CD4-positive, alpha-beta T cell treated with Interleukin-15 for 4 hours (primary cell): ENCODE results near the gene IL22RA2.

ENCODE experiments used
- DNase-seq: peaks from one replicate; pipeline ENCODE4 v3.0.0-alpha.2; 2020; ENCODE audit warnings: low spot score

The IL22RA2 gene

DNA sequence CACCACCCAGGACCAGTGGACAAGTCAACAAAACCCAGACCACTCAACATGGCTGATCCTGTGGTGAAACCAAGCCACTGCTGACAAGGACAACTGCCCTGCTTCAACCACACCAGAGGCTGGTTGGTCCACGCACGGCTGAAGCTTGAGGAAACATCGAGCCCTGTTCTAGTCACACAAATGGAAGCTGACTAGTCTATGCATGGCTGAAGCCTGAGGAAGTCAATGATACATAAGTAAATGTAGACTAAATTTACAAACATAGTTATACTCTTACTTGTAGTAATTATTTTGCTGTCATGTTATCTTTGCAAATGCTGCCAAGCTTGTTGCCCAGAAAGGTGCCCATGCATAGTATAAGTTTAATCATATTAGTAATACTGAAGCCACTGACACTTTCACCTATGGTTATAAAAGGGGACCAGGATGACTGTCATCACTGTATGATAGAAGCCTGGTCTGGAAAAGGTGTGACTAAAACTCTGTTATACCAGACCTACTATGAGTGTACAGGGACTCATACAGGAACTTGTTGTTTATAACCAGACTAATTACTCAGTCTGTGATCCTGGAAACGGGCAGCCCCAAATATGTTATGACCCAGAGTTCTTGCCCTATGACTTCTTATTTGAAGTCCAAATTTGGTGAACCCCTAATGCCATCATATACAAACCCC lies 5.6 kb downstream of the IL22RA2 start:
- DNase-seq: no peak

DNA sequence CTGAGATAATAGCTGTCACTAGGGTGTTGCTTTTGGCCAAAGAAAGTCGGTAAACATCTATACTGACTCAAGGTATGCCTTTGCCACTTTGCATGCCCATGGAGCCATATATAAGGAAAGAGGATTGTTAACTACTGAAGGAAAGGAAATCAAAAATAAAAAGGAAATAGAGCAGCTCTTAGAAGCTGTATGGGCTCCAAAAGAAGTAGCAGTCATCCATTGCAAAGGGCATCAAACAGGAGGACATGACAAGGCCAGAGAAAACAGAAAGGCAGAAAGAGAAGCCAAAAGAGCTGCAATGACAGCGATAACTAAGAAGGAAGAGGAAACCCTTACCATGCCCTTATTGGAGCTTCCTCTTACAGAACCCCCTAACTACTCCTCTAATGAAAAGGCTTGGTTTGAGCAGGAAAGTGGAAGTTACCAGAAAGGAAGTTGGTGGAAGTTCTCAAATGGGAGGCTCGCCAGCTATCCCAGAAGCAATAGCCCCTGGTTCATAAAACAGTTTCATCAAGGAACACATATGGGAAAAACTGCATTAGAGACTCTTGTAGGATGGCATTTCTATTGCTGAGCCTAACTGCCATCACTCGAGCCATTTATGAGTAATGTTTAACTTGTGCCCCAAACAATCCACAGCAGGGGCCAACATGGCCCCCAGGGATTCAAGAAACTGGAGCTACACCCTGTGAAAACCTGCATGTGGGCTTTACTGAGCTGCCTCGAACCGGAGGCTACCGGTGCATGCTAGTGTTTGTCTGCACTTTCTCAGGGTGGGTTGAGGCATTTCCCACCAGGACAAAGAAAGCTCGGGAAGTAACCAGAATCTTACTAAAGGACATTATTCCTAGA lies 7.0 kb downstream of the IL22RA2 start:
- no peak for DNase-seq

DNA sequence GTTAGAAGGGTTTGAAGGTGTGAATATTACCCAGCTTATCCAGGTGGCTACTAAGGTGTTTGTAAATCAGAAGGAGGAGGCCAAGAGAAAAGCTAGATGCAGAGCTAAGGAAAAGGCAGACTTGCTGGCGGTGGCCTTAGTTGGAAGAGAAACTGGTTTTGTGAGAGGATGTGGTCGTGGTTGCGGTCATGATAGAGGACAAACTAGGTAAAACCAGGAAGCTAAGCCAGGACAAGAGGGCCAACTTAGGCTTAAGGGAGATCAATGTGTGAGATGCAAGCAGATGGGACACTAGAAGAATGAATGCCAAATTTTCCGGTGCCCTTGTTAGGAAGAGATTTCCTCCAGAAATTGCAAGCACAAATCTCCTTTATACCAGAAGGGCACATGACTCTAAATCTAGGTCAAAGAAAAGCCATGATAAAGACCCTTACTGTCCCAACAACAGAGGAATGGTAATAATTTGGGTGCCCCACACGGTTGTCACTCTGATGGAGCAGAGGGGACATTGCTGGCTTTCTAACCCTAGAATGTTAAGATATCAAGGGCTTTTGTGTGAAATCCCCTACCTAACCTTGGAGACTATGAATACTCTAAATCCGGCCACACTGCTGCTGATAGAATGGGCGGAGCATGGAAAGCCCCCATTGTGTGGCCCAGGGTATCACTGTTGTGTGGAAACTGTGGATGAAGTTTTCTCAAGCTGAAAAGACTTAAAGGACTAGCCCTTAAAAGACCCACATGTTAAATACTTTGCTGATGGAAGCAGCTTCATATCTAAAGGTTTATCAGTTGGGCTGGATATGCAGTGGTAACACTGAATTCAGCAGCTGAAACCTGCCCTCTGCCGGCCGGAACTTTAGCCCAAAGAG lies 7.8 kb downstream of the IL22RA2 start:
- DNase-seq: peak; percentile 41

DNA sequence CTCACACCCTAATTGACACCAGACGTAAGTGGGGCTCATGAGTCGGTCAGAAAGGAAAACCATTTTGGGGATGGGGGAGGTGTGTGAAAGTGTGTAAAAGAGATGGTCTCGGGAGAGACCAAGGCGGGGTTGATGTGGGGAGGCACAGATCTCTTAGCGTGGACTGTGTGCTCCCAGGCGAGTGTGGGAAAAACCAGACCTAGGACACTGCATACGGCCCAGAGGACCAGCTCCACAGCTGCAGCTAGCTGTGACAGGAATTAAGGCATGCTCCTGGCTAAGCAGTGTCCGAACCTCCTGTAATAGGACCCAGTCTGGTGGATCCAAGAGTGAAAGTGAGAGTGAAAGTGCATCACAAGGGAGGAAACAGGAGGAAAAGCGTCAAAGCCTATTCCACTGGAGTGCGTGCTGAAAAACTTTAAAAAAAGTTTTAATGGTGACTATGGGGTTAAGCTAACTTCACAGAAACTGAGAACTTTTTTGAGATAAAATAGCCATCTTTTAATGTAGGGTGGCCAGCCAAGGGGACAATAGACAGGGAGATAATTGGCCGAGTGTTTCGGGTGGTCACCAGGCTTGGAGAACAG lies 9.6 kb downstream of the IL22RA2 start:
- no peak for DNase-seq

DNA sequence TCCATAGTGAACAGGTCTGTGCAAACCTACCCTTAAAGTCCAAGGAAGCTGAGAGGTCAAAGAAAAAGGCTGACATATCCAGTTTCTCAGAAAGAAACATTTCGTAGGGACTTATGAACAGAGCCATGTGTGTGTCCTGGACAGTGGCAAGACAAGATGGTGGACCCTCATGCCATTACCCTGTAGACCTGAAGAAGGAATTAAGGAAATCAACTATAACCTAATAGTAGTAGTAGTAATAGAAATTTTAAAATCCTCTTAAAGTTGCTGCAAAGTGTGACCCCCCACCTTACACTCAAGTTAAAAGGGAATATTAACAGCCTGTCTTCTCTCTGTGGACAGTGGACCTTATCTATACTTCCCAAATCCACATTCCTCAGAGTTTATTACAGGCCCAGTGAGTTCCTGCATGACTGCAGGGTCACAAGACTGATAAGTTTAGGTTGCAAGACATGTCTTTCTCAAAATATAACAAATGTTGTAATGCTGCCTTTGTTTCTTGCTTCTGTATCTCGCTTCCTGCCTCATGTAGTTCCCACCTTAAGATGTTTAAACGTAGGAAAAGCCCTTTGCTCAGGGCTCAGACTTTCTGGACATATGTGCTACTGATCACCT lies 10.6 kb downstream of the IL22RA2 start:
- DNase-seq: no peak

DNA sequence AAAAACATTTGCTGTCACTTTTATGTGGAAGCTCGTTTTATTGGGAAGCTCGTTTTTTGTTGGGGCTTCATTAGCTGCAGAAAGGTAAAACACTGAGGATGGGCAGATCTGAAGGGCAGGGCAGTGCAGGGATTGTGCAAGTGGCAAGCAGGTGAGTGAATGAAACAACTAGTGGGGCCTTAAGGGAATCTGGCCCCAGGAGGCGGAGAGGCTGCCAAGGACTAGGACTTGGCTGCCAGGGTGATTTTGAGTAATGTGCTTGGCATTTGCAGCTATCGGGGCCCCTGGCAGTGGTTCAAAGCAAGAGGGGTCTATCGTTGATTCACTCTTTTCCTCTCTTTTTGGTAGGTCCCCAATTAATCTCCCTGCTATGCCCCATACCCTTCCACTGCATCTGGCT lies 11.5 kb downstream of the IL22RA2 start:
- no peak for DNase-seq

DNA sequence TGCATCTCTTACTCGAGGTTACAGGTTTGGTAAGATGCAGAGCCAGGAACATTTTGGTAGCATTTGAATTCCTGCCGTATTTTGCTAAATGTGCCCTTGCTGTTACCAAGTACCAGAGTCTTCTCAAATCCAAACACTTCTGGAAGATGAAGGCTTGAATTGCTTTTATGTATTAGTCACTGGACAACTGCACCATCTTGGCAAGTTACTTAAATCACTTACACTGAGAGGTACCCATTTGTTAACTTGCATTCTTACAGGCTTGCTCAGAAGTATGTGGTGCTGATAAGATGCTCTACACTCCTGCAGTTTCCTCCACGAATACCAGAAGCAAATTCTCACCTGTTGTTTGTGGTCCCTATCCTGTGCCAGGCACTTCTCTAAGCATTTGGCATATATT lies 12.7 kb downstream of the IL22RA2 start:
- no peak for DNase-seq

DNA sequence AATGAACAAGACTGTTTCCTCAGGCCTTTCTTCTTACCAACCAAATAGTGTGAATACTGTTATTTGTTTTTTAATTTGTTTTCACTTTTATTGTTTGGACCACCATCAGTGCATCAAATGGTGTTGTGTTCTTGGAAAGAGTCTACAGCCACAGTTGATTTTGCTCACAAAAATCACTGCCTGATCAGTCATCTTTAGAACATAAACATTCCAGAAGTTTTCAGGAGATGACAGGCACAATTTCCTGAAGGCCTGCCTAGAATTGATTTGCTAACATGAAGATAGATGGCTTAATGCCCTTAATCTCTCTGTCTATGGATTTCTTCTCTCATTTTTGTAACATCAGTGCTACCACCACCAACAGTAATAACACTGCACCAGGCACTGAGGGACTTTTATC lies 13.5 kb downstream of the IL22RA2 start:
- DNase-seq: no peak

DNA sequence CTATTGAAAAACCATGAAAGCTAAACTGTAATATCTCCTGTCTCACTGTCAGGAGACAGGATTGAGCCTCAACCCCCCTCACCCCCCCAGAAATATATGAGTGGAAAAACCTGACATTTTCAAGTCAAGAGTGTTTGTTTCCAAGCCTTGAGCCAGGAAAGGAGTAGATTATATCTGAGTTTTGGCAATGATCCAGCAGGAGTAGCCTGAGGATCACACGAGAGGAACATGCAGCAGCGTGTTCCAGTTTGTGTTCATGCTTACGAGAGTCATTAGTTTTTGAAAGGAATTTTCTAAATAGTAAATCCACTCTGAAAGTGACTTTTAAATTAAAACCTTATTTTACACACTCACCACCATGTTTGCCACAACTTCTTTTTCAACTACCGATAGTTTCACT lies 15.8 kb downstream of the IL22RA2 start:
- DNase-seq: no peak

DNA sequence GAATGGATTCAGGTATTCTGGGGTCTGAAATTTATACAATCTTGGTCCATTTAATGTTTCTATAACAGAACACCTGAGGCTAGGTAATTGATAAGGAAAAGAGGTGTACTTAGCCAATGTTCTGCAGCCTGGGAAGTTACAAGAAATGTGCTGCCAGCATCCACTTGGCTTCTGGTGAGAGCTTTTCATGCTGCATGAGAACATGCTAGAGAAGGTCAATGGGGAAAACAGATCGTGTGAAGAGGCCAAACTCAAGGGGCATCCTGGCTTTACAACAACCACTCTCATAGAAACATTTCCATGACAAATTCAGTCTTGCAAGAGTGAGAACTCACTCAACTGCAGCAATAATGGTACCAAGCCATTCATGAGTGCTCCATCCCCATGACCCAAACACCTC lies 16.8 kb downstream of the IL22RA2 start:
- no peak for DNase-seq

DNA sequence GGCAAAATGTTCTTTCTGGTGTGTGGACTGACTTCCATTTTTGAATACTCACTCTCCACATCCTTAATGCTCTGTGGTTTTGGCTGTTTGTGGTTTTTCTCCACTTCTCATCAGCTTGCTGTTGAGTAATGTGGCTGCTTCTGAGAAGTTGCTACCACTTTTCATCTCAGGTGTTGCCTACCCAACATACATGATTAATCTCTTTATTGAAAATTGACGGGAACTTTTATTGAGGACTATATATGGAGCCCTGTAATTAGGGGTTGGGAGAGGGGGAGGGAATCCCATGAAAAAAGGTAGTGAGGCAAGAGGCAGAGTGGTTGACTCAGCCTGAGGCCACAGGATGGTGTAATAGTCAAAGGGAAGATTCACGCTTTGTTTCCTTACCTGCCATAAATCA lies 17.6 kb downstream of the IL22RA2 start:
- peak; percentile 70 for DNase-seq

DNA sequence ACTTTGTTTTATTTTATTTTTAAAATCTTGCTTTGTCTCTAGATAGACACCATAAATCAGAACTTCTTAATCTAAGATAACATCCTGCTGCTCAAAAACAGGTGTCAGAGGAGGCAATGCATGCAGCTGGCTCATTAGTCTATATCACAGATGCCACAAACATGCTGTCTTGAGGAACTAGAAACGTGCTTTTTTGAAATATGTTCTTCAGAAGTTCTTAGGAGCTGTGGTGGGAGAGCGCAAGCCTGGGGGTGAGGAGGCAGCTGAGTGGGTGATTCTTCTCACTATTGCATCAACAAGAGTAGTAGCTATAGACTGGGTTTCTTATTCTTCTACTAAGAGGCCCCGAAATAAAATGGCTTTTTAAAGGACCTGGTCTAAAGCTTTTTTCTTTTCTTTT lies 23.4 kb downstream of the IL22RA2 start:
- DNase-seq: no peak

DNA sequence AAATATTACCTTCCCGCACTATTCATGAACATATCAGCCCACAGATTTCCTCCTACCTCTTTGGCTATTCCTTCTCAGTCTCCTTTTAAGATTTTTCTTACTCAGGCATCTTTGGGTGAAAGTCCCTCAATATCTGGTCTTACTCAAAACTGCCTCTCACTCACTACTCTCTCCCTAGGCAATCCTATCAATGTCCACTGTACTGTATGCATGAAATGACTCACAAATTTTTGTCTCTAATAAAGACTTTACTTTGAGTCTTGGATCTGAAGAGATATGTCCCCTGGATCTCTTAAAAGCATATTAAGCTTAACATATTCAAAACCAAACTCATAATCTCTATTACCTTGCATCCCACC lies 24.4 kb downstream of the IL22RA2 start:
- no peak for DNase-seq

DNA sequence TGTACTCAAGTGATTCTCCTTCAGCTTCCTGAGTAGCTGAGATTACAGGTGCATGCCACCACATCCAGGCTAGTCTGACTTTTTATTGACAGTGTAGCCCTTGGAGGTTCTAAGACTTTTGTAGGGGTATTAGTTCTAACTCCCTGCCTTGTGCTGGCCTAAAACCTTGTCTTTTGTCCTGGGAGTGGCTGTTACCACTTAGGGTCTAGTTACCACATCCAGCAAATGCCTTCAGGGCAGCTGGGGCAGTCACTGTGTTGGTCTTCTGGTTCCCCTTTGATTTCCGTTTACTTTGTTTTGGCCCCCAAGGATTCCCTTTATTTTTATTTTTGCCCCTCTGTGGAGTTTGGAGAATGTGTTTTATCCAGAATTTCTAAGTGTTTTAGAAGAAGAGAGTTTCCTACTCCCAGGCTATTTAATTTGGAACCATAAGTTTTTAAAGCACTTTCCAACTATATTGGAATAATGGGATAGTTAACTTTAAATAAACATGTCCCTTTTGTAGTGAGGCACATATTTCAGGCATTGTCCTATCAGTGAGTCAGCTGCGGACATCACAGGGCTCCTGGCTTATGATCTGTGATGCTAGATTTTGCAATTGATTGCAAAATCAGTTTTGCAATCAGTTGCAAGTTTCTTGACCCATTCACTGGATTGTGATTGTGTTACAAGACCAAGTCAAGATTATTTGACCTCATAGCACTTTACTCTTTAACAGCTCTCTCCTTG lies 25.0 kb downstream of the IL22RA2 start:
- DNase-seq: no peak

DNA sequence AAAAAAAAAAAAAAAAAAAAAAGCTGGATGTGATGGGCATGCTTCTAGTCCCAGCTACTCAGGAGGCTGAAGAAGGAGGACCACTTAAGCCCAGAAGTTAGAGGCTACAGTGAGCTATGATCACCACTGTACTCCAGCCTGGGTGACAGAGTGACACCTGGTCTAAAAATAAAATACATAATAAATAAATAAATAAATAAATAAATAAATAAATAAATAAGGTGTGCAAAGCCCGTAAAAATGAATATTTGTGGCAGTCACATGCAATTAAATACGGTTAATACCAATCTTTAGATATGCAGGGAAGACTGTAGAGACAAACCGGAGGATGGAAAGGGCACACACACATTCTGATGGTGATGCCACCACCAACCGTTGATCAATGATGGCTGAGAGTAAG lies 26.2 kb downstream of the IL22RA2 start:
- no peak for DNase-seq

DNA sequence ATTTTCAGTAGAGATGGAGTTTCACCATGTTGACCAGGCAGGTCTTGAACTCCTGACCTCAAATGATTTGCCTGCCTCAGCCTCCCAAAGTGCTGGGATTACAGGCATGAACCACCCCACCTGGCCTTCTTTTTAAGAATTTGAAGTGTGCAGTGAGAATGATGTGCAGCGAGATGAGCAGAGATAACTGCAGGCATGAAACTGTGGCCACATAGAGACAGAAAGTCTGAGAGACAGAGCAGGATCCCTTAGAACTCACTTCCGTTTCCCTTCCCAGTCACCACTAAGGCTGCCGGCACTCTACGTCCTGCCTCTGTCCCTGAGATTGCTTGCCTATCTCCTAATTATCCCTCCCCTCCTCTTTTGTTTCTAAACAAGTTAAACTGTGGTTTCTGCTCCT lies 27.2 kb downstream of the IL22RA2 start:
- no peak for DNase-seq

DNA sequence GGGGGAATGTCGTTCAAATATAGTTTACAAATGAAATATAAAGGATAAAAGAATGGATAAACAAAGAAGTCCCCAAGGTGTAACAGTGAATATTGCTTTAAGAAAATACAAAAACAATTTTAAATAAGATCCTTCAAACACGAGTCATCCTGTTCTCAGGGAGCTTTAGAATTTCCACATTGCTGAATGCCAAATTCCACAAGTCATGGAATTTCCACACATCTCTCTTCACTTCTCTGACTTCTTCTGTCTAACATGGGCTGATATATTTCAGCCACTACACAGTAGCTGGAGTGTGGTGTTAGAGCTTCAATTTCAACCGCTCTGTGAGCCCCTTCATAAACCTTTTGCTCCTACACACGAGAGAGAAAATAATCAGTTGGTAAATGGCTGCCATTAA lies 28.0 kb downstream of the IL22RA2 start:
- no peak for DNase-seq

DNA sequence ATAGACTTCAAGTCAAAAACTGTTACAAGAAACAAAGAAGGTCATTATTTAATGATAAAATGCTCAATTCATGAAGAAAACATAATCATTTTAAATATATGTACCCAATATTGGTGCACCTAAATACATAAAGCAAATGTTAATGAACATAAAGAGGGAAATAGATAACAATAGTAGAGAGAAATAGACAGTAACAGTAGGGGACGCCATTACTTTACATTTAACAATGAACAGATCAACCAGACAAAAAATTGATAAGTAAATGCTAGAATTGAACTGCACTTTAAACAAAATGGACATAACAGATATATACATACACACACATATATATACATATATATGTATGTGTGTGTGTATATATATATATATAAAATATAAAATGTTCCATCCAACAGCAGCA lies 37.4 kb downstream of the IL22RA2 start:
- DNase-seq: peak; percentile 7

DNA sequence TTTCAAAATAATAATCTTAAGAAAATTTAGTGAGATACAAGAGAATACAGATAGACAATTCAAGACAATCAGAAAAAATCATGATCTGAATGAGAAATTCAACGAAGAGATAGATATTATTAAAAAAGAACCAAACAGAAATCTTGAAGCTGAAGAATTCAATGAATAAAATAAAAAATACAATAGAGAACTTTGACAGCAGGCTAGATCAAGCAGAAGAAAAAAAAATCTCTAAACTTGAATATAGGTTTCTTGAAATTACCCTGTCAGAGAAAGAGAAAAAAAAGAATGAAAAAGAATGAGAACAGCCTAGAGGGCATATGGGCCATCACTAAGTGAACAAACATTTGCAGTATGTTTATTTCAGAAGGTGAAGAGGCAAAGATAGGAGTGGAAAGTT lies 39.0 kb downstream of the IL22RA2 start:
- DNase-seq: no peak

DNA sequence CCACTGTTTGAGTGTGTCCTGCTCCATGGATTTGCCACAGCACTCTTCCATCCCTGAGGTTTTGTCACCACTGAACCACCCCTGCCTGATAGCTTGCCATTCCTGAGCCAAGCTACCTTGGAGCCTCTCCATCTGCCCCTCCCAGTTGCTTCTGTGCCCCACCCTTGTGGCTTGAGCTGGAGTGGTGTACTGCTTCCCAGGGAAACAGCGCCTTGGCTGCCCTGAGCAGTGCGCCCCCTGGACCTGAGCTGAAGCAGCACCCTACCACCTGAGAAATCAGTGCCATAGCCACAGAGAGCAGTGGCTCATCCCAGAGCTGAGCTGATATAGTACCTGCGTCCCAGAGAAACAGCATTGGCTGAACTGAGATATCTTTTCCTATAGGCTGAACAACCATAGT lies 40.3 kb downstream of the IL22RA2 start:
- no peak for DNase-seq

DNA sequence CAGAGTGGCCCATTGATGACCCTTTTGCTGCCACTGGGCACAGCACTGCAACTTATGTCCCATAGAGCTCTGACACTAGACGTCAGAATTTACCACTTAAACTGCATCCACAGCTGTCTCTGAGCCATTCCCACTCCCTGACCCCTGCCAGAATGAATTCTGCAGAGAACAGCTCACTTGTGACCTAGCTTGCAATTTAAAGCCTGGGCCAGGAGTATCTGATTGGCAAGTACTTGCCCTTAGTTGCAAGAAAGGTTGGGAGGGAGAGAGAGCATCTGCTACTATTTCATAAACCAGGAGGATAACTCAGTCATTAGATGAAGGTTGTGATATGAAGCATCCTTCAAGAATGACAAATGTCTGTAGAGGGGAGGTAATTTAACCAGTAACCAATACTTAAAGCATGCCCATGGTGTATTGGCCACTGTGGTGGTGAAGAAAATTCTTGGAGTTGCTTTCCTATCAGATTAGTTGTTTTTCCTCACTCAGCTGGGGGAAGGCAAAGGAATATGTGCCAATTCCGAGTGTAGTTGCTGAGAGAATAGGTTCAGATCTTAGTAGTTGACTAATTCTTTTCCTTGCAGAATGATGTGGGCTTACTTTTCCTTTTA lies 46.5 kb downstream of the IL22RA2 start:
- DNase-seq: no peak
